ENCODE measurements around the gene NOXA1. TPM values are rescaled to one million over a fixed set of nuclear protein-coding genes. Genes with fewer than 3 reads are reported as not detected.
"Not testable (repeated sequence)": the region's sequence is repeated elsewhere in the genome, so short reads cannot be mapped to it uniquely, and the experiment has no call there.

Gene NOXA1
- total RNA-seq, 5 donors from 2014 or later (not counting 1 experiment from before 2014, with no cell fraction given): 6.4 to 11.7 (median 8.1) TPM

- H3K27ac ChIP-seq (ENCODE audit: low read length): no peak overlapping the region
- Mint-ChIP-seq H3K27me3 (no peaks in the 10 kb centered on the region), H3K4me1 (peaks cover 12 to 18% (median 14%) of the 10 kb centered on the region in 3 donors), H3K27ac (no peak overlapping the region), H3K4me3 (no peak overlapping the region), H3K9me3 (no peaks in the 10 kb centered on the region), H3K36me3 (peaks cover 3% of the 10 kb centered on the region)
- H3K27me3 ChIP-seq (replicated peaks in 1 of 2; ENCODE audit: control insufficient read depth in 2 of 2, extremely low read depth in 1 of 2, insufficient read depth in 2 of 2, low read length in 1 of 2): no peaks in the 10 kb centered on the region
- H3K4me3 ChIP-seq (ENCODE audit: control insufficient read depth in 1 of 2, extremely low read depth in 1 of 2, low read length in 1 of 2): no peak overlapping the region
- no peak for ATAC-seq (replicated peaks in 1 of 4)
- no peaks in the 10 kb centered on the region for H3K9me3 ChIP-seq
- 60% methylated on average over 11 of the region's 27 CpGs for WGBS (ENCODE audit: insufficient coverage)
- H3K4me1 ChIP-seq (ENCODE audit: control insufficient read depth in 1 of 2, extremely low read depth in 1 of 2, insufficient read depth in 2 of 2, low read length in 2 of 2): peaks cover 0 to 21% of the 10 kb centered on the region in 2 experiments
- CTCF ChIA-PET: interaction anchor here in 1 of 2 donors (0.5 to 0.6 kb wide), 2 partner anchors 11 to 96 kb away, joined by 3 to 8 read pairs; no protein-coding TSS in a partner anchor
- no peaks in the 10 kb centered on the region for H3K36me3 ChIP-seq (ENCODE audit: control insufficient read depth in 2 of 2, extremely low read depth in 1 of 2, insufficient read depth in 1 of 2, low read length in 1 of 2)
- DNase-seq: no peak
- POLR2A ChIA-PET: no interaction called here
Observed at GRCh38 chr9:137383081-137383783, 40.0 kb upstream of the NOXA1 start.

GRCh38 chr9:137383784-137384756 lies 39.1 kb upstream of the NOXA1 start:
- ATAC-seq (replicated peaks in 1 of 4) (no peak), DNase-seq (no peak)
- Histone ChIP-seq H3K27ac (ENCODE audit: low read length) (no peak overlapping the region), H3K4me3 (ENCODE audit: control insufficient read depth in 1 of 2, extremely low read depth in 1 of 2, low read length in 1 of 2) (no peak overlapping the region), H3K36me3 (ENCODE audit: control insufficient read depth in 2 of 2, extremely low read depth in 1 of 2, insufficient read depth in 1 of 2, low read length in 1 of 2) (no peaks in the 10 kb centered on the region), H3K9me3 (no peaks in the 10 kb centered on the region), H3K4me1 (ENCODE audit: control insufficient read depth in 1 of 2, extremely low read depth in 1 of 2, insufficient read depth in 2 of 2, low read length in 2 of 2) (peaks cover 0 to 29% of the 10 kb centered on the region in 2 experiments), H3K27me3 (replicated peaks in 1 of 2; ENCODE audit: control insufficient read depth in 2 of 2, extremely low read depth in 1 of 2, insufficient read depth in 2 of 2, low read length in 1 of 2) (no peaks in the 10 kb centered on the region)
- Mint-ChIP-seq H3K36me3 (peaks cover 3% of the 10 kb centered on the region), H3K27me3 (no peaks in the 10 kb centered on the region), H3K4me3 (no peak overlapping the region), H3K4me1 (peaks cover 12 to 21% (median 14%) of the 10 kb centered on the region in 3 donors), H3K27ac (peak overlapping the region in 1 of 2 donors; percentile 83), H3K9me3 (no peaks in the 10 kb centered on the region)
- 95% methylated on average over 35 of the region's 39 CpGs for WGBS (ENCODE audit: insufficient coverage)
- ChIA-PET CTCF (interaction anchor here in 1 of 2 donors (0.5 kb wide), 1 partner anchor 10 kb away, joined by 3 read pairs; no protein-coding TSS in a partner anchor), POLR2A (no interaction called here)

DNA sequence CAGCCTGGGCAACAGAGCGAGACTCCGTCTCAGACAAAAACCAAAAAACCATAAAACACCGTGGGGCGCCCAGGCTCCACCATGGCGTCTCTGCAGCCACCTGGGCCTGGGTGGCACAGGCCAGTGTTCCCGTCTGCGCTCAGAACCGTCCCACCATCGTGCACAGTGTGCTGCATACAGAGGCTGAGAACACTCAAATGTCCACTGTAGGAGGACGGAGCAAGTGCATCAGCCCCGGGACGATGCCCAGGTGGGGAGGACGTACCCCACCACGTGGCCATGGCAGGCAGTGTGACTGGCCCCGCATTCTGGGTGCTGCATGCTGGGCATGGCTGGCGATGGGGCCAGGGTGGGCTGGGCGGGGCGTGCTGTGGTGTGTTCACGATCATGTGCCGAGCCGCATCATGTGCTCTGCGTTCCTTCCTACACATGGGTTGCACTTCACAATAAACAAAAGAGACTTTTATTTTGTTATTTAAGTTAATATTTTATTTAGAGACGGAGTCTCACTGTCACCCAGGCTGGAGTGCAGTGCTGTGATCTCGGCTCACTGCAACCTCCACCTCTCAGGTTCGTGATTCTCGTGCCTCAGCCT lies 38.0 kb upstream of the NOXA1 start:
- Mint-ChIP-seq H3K9me3 (no peaks in the 10 kb centered on the region), H3K36me3 (peaks cover 6% of the 10 kb centered on the region), H3K27me3 (no peaks in the 10 kb centered on the region), H3K4me3 (no peak overlapping the region), H3K27ac (peak overlapping the region in 1 of 2 donors; percentile 92), H3K4me1 (peaks cover 12 to 21% (median 14%) of the 10 kb centered on the region in 3 donors)
- CTCF ChIA-PET: no interaction called here
- DNase-seq (no peak), ATAC-seq (replicated peaks in 1 of 4) (no peak)
- no peaks in the 10 kb centered on the region for H3K27me3 ChIP-seq (replicated peaks in 1 of 2; ENCODE audit: control insufficient read depth in 2 of 2, extremely low read depth in 1 of 2, insufficient read depth in 2 of 2, low read length in 1 of 2)
- no peak overlapping the region for H3K4me3 ChIP-seq (ENCODE audit: control insufficient read depth in 1 of 2, extremely low read depth in 1 of 2, low read length in 1 of 2)
- peaks cover 0 to 29% of the 10 kb centered on the region in 2 experiments for H3K4me1 ChIP-seq (ENCODE audit: control insufficient read depth in 1 of 2, extremely low read depth in 1 of 2, insufficient read depth in 2 of 2, low read length in 2 of 2)
- WGBS (ENCODE audit: insufficient coverage): 92% methylated on average over 18 of the region's 26 CpGs
- H3K36me3 ChIP-seq (ENCODE audit: control insufficient read depth in 2 of 2, extremely low read depth in 1 of 2, insufficient read depth in 1 of 2, low read length in 1 of 2): no peaks in the 10 kb centered on the region
- POLR2A ChIA-PET: interaction anchor here in 1 of 2 donors (0.5 kb wide), 1 partner anchor 14 kb away, joined by 3 read pairs; no protein-coding TSS in a partner anchor
- no peaks in the 10 kb centered on the region for H3K9me3 ChIP-seq
- H3K27ac ChIP-seq (ENCODE audit: low read length): no peak overlapping the region

GRCh38 chr9:137386507-137387113 lies 36.6 kb upstream of the NOXA1 start:
- H3K27me3 ChIP-seq (replicated peaks in 1 of 2; ENCODE audit: control insufficient read depth in 2 of 2, extremely low read depth in 1 of 2, insufficient read depth in 2 of 2, low read length in 1 of 2); H3K36me3 Mint-ChIP-seq; H3K4me3 ChIP-seq (ENCODE audit: control insufficient read depth in 1 of 2, extremely low read depth in 1 of 2, low read length in 1 of 2); H3K9me3 ChIP-seq; H3K36me3 ChIP-seq (ENCODE audit: control insufficient read depth in 2 of 2, extremely low read depth in 1 of 2, insufficient read depth in 1 of 2, low read length in 1 of 2); POLR2A ChIA-PET; CTCF ChIA-PET; H3K27me3 Mint-ChIP-seq; H3K9me3 Mint-ChIP-seq: not testable (repeated sequence)
- Histone ChIP-seq H3K27ac (ENCODE audit: low read length) (peak overlapping the region; percentile 48), H3K4me1 (ENCODE audit: control insufficient read depth in 1 of 2, extremely low read depth in 1 of 2, insufficient read depth in 2 of 2, low read length in 2 of 2) (peaks cover 0 to 29% of the 10 kb centered on the region in 2 experiments)
- WGBS (ENCODE audit: insufficient coverage): 83% methylated on average over 10 of the region's 12 CpGs
- Mint-ChIP-seq H3K4me3 (peak overlapping the region in 2 of 3 donors; percentile 60 to 70), H3K27ac (peak overlapping the region; percentile 96), H3K4me1 (peaks cover 14 to 23% (median 16%) of the 10 kb centered on the region in 3 donors)
- DNase-seq (peak in 1 of 35 experiments; percentile 42), ATAC-seq (replicated peaks in 1 of 4) (peak in 3 of 4 experiments; percentile 12 to 34 (median 31))

GRCh38 chr9:137387114-137387890 lies 35.9 kb upstream of the NOXA1 start:
- H3K27ac Mint-ChIP-seq: peak overlapping the region; percentile 96
- POLR2A ChIA-PET: no interaction called here

More at GRCh38 chr9:137387114-137387890, 35.9 kb upstream of the NOXA1 start:
- DNase-seq (peak in 27 of 35 experiments; percentile 22 to 78 (median 46)), ATAC-seq (replicated peaks in 1 of 4) (peak; percentile 88 to 98 (median 96))
- peak overlapping the region; percentile 48 for H3K27ac ChIP-seq (ENCODE audit: low read length)
- no peaks in the 10 kb centered on the region for H3K9me3 Mint-ChIP-seq
- whole genome bisulfite sequencing (ENCODE audit: insufficient coverage): 62% methylated on average over 30 of the region's 34 CpGs
- H3K9me3 ChIP-seq: no peaks in the 10 kb centered on the region
- peak overlapping the region; percentile 28 to 70 (median 60) for H3K4me3 Mint-ChIP-seq
- H3K36me3 ChIP-seq (ENCODE audit: control insufficient read depth in 2 of 2, extremely low read depth in 1 of 2, insufficient read depth in 1 of 2, low read length in 1 of 2): no peaks in the 10 kb centered on the region
- H3K27me3 ChIP-seq (replicated peaks in 1 of 2; ENCODE audit: control insufficient read depth in 2 of 2, extremely low read depth in 1 of 2, insufficient read depth in 2 of 2, low read length in 1 of 2): no peaks in the 10 kb centered on the region
- H3K4me1 Mint-ChIP-seq: peaks cover 14 to 23% (median 16%) of the 10 kb centered on the region in 3 donors
- H3K27me3 Mint-ChIP-seq: no peaks in the 10 kb centered on the region
- no peak overlapping the region for H3K4me3 ChIP-seq (ENCODE audit: control insufficient read depth in 1 of 2, extremely low read depth in 1 of 2, low read length in 1 of 2)
- H3K36me3 Mint-ChIP-seq: peaks cover 8% of the 10 kb centered on the region
- H3K4me1 ChIP-seq (ENCODE audit: control insufficient read depth in 1 of 2, extremely low read depth in 1 of 2, insufficient read depth in 2 of 2, low read length in 2 of 2): peaks cover 0 to 29% of the 10 kb centered on the region in 2 experiments
- CTCF ChIA-PET: no interaction called here
